Hepatocyte (in vitro differentiated cells): ENCODE data around the gene RNASE4.

ENCODE experiments used
- EZH2 ChIP-seq: fragments of 200-600 bp; sonication (generic); IDR thresholded peaks from 2 replicates; pipeline ENCODE4 v1.6.1; 2016; ENCODE audit warnings: antibody characterized with exemption, mild to moderate bottlenecking, borderline replicate concordance
- EZH2phosphoT487 ChIP-seq: fragments of 200-600 bp; sonication (generic); IDR thresholded peaks from one replicate; pipeline ENCODE4 v1.6.1; 2018; ENCODE audit warnings: antibody characterized with exemption, mild to moderate bottlenecking, low read depth, moderate library complexity; ENCODE audit not compliant: unreplicated experiment, severe bottlenecking
- TF ChIP-seq, protein P1 (sequence below): fragments of 200-600 bp; sonication (generic); IDR thresholded peaks from 2 replicates; pipeline ENCODE4 v1.5.1; 2016; ENCODE audit warnings: antibody characterized with exemption, mild to moderate bottlenecking; ENCODE audit not compliant: poor library complexity

DNA sequence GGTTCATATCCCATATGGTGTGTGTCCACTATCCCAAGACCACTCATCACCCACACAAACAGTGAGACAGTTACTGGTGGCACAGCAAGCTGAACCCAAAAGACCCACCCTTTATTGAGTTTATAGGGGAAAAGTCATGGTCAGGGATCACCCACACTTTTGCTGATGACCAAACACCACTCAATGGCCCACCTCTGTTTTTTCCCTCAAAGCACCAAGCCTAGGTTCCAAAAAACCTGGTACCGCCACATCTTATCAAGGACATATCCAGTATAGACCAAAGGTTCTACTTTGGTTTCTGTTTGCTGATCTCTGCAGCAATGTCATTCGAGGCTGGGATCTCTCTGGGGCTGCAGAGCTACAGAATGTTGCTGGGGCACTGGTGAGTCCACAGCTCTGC, 23.2 kb upstream of the RNASE4 start:
- TF ChIP-seq EZH2phosphoT487 (no peak), EZH2 (no peak)
- TF ChIP-seq, protein P1, sequence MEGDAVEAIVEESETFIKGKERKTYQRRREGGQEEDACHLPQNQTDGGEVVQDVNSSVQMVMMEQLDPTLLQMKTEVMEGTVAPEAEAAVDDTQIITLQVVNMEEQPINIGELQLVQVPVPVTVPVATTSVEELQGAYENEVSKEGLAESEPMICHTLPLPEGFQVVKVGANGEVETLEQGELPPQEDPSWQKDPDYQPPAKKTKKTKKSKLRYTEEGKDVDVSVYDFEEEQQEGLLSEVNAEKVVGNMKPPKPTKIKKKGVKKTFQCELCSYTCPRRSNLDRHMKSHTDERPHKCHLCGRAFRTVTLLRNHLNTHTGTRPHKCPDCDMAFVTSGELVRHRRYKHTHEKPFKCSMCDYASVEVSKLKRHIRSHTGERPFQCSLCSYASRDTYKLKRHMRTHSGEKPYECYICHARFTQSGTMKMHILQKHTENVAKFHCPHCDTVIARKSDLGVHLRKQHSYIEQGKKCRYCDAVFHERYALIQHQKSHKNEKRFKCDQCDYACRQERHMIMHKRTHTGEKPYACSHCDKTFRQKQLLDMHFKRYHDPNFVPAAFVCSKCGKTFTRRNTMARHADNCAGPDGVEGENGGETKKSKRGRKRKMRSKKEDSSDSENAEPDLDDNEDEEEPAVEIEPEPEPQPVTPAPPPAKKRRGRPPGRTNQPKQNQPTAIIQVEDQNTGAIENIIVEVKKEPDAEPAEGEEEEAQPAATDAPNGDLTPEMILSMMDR: no peak
